Fibroblast of skin of left biceps (primary cell): ENCODE data around the gene YIPF2.
"Not testable (repeated sequence)": the region's sequence is repeated elsewhere in the genome, so short reads cannot be mapped to it uniquely, and the experiment has no call there.

Experiments used
- DNase-seq, 2 experiments: peaks; one replicate each; pipeline ENCODE4 v3.0.0-alpha.2; 2013; ENCODE audit warnings: low read depth in 2 of 2

Gene YIPF2

DNA sequence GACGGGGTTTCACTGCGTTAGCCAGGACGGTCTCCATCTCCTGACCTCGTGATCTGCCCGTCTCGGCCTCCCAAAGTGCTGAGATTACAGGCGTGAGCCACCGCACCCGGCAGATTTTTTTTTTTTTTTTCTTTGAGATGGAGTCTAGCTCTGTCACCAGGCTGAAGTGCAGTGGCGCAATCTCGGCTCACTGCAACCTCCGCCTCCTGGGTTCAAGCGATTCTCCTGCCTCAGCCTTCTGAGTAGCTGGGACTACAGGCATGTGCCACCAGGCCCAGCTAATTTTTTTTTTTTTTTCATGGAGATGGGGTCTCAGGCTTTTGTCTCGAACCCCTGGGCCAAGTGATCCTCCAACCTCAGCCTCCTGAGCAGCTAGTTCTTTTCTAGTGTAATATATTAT, 13.2 kb upstream of the YIPF2 start:
- DNase-seq, result not testable (repeated sequence)

DNA sequence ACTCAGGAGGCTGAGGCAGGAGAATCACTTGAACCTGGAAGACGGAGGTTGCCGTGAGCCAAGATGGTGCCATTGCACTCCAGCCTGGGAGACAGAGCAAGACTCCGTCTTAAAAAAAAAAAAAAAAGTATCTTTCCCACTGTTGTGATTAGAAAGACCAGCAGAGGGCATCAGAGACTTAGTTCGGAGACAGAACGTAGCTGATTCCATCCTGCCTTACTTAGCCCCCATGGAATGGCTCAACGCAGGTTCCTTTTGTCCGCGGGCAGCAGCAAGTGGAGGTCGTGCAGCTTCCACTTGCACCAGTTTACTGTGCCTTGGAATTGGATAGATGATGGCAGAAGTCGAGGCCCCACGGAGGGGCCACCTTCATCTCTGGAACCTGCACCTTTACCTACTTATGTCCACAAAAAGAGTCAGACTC, 8.2 kb upstream of the YIPF2 start:
- peak; percentile 43 to 46 for DNase-seq

DNA sequence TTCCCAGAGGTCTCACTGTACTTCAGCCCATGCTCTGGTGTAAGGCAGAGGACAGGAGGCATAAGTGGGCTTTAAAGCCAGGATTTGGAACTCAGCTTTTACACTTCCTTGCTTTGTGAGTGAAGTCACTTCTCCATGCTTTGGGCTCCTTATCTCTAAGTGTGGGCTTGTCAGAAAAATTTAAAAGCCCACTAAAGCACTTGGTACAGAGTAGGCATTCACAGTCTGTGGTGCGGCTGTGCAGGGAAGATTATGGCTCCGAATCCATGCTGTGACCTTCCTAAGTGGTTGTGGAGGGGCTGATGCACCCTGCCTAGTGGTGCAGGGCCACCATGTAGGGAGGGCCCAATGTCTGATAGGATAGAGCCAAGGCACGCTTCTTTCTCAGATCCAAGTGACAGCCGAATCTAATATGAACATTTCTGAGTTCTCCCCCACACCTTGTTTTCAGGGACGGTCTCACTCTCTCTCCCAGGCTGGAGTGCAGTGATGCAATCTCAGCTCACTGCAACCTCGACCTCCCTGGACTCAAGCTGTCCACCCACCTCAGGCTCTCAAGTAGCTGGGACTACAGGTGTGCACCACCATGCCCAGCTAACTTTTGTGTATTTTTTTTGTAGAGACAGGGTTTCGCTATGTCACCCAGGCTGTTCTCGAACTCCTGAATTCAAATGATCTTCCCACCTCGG, 7.1 kb upstream of the YIPF2 start:
- no peak for DNase-seq

DNA sequence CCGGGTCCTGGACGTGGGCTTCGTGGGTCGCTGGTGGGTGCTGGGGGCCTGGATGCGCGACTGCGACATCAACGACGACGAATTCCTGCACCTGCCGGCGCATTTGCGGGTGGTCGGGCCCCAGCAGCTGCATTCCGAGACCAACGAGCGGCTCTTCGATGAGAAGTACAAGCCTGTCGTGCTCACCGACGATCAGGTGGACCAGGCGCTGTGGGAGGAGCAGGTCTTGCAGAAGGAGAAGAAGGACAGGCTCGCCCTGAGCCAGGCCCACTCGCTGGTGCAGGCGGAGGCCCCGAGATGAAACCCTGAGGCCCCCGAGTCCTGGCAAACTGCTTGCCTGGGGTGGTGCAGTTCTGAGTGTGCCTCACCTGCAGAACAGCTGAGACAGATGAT, 959 bp upstream of the YIPF2 start:
- DNase-seq, result no peak

DNA sequence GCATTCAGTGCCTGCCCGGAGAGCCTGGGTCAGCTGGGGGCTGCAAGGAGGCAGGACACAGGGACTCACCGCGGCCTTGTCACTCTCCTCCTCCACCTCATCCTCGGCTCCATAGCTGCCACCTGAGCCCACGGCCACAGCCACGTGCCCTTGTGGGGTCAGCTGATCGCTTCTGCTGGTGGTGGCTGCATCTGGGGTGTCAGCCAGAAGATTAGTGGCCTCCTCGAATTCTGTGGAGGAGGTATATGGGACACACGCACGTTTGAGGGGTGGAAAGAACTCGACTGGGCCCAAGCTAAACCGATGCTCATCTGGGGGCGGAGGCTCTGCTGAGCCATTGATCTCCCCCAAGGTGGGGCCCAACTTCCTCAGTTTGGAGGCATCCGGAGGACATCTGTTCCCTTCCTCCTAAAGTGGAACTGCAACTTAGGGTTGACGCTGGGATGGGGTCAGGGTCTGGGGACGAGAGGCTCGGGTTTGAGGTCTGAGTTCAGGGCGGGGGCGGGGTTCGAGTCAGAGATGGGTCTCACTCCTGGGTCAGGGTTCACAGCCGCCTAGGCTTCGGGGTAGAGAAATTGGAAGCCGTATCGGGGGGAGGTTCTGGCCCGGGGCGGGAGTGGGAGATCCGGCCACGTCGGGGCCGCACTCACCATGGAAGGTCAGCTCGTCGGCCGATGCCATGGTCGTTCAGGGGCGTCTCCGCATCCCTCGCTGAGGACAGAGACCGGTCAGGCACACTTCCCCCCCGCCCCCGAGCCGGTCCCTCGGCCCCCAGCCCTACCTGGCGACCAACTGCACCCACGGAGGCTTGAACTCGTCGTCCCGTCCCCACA, 493 bp downstream of the YIPF2 start:
- DNase-seq, result no peak

DNA sequence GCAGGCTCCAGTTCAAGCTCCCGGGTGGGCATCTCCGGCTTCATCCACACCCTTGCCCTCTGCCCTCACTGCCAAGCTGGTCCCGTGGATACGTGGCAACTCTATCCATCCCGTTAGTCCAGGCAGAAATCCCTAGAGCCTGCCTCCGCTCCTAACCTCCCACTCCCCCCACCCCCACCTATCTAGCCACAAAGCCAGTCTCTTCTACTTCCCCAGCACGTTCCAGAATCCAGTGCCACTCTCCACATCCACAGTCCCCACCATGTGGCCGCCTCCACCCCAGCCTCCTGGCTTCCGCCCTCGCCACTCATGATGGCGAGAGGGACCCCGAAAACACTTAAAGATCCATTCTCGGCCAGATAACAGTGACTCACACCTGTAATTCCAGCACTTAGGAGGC, 3.8 kb downstream of the YIPF2 start:
- no peak for DNase-seq

DNA sequence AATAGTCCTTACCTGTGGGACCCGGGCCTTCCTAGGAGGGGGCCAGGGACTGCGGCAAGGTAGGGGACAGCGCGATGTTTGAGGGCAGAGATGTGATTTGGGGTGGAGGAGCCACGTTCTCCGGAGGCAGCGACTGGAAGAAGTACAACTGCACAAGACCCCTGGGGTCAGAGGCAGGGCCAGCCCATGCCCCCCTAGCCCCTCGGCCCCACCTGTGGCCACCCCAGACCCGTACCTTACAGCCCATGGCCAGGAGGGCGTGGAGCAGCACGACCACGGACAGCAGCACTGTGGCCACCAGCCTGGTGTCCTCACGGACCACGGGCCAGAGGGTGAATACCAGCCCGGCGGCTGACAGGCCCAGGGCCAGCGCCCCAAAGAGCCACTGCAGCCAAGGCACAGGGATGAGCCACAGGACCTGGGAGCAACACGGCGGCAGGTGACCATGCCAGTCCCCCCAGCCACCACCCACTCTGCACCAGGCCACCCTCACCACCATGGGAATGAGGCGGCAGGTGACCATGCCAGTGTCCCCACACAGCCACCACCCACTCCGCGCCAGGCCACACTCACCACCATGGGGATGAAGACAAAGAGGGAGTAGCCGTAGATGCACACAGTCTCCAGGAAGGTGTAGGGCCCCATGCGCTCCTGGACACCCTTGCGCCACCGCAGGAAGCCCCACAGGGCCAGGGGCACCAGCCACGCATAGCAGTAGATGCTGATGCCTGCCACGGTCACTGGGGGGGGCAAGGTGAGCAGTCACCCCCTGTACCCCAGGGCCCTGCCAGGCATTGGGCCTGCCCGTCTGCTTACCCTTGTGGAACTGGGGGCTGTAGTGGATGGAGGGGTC, 5.0 kb downstream of the YIPF2 start:
- no peak for DNase-seq

DNA sequence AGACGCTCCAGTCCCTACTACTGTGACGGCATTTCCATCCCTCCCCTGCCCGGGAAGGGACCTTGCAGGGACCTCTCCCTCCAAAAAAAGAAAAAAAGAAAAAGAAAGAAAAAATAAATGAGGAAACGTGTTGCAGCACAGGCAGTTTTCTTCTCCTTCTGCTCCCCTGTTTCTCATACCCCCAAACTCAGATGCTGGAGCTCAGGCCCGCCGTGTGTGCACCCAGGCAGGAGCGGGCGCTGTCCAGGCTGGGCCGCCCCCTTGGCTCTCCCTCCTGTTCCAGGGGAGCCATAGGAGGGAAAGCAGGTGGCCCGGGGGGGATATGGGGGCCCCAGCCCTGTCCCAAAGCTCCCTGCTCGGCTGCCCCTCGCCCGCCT, 5.8 kb downstream of the YIPF2 start:
- no peak for DNase-seq

DNA sequence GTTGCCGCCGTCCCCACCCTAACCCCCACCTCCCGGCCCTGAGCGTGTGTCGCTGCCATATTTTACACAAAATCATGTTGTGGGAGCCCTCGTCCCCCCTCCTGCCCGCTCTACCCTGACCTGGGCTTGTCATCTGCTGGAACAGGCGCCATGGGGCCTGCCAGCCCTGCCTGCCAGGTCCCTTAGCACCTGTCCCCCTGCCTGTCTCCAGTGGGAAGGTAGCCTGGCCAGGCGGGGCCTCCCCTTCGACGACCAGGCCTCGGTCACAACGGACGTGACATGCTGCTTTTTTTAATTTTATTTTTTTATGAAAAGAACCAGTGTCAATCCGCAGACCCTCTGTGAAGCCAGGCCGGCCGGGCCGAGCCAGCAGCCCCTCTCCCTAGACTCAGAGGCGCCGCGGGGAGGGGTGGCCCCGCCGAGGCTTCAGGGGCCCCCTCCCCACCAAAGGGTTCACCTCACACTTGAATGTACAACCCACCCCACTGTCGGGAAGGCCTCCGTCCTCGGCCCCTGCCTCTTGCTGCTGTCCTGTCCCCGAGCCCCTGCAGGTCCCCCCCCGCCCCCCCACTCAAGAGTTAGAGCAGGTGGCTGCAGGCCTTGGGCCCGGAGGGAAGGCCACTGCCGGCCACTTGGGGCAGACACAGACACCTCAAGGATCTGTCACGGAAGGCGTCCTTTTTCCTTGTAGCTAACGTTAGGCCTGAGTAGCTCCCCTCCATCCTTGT, 6.4 kb downstream of the YIPF2 start:
- DNase-seq, result no peak

DNA sequence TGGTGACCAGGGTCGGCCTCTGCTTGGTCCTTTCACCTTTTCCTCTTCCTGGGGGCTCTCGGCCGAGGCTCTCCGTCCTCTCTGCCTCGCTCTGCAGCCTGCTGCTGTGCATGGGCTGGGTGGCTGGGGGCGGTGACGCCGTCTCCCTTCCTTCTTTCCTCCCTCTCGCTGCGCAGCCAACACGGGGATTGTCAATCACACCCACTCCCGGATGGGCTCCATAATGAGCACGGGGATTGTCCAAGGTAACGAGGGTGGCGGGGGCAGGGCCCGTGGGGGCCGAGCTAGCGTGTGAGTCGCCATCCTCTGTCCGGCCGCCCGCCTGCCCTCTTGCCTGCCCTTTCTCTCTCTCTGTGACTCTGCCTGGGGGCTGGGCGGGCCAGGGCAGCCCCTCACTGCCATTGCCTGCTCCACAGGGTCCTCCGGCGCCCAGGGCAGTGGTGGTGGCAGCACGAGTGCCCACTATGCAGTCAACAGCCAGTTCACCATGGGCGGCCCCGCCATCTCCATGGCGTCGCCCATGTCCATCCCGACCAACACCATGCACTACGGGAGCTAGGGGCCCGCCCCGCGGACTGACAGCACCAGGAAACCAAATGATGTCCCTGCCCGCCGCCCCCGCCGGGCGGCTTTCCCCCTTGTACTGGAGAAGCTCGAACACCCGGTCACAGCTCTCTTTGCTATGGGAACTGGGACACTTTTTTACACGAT, 7.1 kb downstream of the YIPF2 start:
- no peak for DNase-seq

DNA sequence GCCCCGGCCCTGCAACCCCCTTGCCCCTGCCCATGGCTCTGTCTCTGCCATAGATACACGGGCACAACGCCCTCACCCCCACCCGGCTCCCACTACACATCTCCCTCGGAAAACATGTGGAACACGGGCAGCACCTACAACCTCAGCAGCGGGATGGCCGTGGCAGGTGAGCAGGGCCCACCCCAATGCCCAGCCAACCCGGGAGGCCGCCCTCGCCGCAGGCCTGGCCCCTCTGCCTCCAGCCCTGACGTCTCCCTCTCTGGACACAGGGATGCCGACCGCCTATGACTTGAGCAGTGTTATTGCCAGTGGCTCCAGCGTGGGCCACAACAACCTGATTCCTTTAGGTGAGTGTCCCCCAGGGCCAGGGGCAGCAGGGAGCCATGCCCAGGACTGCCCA, 7.7 kb downstream of the YIPF2 start:
- DNase-seq, result no peak

DNA sequence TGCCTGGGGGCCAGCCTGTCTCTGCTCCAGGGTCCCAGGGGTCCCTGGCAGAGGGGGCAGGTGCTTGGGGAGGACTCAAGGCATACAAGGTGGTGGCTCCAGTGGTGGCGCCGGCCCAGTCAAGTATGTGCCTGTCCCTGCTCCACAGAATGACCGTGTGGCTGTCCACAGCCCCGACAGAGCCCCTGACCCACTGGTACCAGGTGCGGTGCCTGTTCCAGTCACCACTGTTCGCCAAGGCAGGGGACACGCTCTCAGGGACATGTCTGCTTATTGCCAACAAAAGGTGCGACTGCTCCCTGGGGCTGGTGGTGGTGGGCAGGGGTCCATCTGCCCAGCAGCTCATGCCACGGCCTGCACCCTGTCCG, 8.2 kb downstream of the YIPF2 start:
- DNase-seq, result no peak

DNA sequence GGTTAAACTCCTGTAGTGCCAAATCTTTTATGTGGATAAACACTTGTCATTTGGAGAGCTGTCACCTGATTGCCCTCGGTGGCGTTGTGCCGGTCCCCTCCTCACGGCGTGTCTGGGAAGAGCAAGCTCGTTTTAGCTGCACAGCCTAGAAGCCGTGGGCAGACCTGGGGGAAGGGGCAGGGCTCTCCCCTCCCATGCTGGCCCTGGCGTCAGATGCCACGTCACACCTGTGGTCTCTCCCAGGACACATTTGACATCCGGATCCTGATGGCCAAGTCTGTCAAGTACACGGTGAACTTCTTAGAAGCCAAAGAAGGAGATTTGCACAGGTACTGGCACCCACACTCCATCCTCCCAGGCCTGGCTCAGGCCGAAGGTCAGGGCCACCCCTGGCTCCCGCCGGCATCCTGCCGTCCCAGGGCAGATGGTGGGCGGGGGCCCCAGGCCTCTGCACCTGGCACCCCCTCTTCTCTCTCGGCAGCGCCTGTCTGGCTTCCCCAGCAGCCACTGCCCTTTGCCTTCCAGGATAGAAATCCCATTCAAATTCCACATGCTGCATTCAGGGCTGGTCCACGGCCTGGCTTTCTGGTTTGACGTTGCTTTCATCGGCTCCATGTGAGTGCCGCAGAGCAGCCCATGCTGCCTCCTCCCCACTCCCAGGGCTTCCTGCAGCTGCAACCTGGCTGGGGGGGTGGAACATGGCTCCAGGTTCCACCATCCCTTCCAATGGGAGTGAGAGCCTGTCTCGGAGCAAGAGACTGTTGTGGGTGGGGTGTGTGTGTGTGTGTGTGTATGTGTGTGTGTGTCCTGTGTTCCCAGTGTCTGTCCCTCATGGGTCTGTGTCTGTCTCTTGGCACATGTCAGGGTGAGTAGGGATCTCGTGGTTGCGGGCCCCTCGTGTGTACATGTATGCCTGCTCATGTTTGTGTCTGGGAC, 8.8 kb downstream of the YIPF2 start:
- DNase-seq, result no peak

DNA sequence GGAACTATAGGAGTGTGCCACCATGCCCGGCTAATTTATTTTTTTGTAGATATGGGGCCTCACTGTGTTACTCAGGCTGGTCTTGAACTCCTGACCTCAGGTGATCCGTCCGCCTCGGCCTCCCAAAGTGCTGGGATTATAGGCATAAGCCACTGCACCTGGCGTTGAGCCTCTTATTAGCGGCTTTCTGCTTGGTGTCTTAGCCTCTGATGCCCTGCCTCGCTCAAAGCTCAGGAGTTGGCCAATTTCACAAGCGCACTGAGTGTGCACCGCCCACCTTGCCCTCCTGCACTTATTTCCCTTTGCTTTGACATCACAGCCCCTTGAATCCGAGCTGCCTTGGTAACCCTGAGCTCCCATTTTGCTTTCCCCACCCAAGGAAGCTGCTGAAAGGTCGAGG, 10.1 kb downstream of the YIPF2 start:
- no peak for DNase-seq

DNA sequence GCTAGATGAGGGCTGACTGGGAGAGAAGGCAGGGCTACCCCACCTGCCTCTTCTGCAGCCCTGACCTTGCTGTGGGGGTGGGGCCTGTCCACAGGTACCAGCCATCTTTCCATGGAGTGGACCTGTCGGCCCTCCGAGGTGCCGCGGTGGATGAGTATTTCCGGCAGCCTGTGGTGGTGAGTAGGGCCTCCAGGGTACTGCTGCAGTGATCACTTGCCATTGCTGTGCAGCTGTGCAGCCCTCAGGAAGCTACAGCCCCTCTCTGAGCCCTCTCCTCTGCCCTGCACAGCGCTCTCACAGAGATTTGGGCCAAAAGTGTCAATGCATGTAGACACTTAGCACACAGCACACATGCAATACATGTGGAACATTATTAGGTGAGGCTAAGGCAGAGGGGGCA, 11.8 kb downstream of the YIPF2 start:
- DNase-seq, result no peak

DNA sequence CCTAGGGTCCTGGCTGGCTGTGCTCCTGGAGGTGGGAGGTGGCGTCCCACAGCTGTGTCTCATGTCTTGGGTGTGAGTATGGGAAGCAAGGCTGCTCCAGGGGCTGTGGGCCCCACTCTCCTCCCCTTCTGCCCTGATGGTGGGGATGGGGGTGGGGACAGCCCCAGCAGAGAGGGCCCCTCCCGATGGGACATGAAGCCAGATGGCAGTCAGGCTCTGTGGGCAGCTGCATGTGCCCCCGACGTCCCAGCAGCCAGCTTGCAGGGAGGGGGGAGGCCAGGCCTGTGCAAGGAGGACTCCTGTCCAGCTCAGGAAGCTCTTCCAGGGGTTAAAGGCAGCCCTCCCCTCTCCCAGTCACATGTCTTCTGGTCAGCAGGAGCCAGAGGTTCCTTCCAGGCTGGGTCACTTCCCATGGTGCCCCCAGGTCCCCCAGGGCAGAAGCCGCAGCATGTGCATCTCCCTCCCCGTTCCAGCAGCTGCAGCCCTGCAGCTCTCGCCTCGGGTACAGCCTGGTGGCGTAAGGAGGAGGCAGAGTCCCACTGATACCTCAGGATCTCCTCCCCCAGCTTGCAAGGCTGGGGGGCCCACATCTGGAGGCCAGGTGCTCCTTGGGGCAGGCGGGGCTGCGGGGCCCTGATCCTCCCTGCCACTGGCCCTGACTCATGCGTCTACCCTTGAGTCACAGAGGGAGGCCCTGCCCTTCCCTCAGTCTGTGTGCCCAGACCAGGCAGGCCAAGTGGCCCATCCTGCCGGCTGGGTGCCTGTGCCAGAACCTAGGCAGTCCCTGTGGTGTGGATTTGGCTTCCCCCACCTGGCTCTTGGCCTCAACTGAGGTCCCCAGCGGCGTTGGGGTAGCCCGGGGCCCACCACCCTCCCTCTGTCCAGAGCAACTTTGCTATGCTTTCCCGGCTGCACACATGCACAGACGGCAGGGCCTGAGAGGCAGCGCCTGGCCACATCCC, 13.0 kb downstream of the YIPF2 start:
- peak; percentile 55 to 58 for DNase-seq

DNA sequence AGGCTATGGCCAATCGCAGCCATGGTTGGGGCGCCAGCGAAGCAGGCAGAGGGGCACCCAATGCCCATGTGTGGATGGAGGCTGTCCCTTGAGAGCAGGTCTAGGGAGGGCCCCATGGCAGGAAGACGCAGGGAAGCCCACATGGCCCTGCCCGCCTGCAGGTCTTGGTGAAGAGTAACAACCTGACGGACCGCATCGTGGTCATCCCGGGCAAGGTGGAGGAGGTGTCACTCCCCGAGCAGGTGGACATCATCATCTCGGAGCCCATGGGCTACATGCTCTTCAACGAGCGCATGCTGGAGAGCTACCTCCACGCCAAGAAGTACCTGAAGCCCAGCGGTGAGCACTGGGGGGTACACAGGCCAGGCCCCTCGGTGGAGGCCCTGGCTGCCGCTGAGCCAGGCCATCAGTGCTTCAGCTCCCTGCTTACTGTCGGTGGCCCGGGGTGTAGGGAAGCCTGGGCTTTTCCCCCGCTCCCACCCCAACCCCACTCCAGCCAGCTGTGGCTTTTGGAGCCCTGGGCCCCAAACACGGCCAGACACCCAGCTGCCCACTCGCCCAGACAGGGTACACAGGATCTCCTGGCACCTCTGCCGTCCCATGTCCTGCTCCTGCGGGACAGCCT, 14.6 kb downstream of the YIPF2 start:
- DNase-seq, result no peak

DNA sequence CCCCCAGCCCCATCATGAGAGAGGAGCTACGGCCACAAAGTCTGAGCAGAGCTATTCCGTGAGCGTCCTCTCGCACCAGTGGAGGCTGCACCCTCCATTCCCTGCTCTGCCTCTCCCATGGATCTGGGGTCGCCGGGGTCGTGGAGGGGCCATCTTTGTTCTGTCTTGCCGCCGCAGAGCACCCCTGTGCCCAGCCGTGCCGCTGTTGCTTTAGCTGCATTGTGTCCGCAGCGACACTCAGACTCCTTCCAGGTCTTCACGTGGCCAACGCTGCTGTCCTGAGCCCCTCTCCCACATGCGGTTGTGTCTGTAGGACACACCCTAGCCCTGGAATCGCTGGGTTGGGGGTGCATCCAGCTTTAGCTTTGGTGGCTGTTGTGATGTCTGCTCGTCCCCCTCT, 15.8 kb downstream of the YIPF2 start:
- DNase-seq, result no peak
